Measurements from ENCODE around the gene FOXP1. TPM values are rescaled to one million over a fixed set of nuclear protein-coding genes. Genes with fewer than 3 reads are reported as not detected.

Gene FOXP1
- polyA plus RNA-seq, 1 donor (not counting 4 experiments of a cell fraction or from before 2014, with no cell fraction given), result 14.6 TPM

GRCh38 chr3:70947579-70947978 lies 635.9 kb downstream of the FOXP1 start:
- H3K9me1 ChIP-seq (ENCODE audit: control insufficient read depth, extremely low read depth, insufficient read depth, low read length), result no peaks in the 10 kb centered on the region
- H3K27me3 ChIP-seq (ENCODE audit: control insufficient read depth, extremely low read depth, insufficient read depth, low read length), result no peaks in the 10 kb centered on the region
- DNase-seq (ENCODE audit: low read depth, low spot score) (no peak), FAIRE-seq (no peak)
- H3K79me2 ChIP-seq (ENCODE audit: control insufficient read depth, insufficient read depth, low read length), result no peaks in the 10 kb centered on the region
- H3K9me3 ChIP-seq (ENCODE audit: control insufficient read depth, low read depth, low read length), result no peaks in the 10 kb centered on the region
- H3K27ac ChIP-seq (ENCODE audit: control insufficient read depth, insufficient read depth, low read length), result no peak overlapping the region
- no peak overlapping the region for H3K4me2 ChIP-seq (ENCODE audit: control insufficient read depth, extremely low read depth, insufficient read depth, low read depth, low read length)
- H3K4me1 ChIP-seq (ENCODE audit: control insufficient read depth, extremely low read depth, insufficient read depth, low read length), result no peaks in the 10 kb centered on the region
- H3K9ac ChIP-seq (ENCODE audit: control insufficient read depth, extremely low read depth, insufficient read depth, low read length), result no peak overlapping the region
- dilution Hi-C loops (cut with MboI; ENCODE audit: extremely low pct_ligation_motif_present, low sequenced_read_pairs), result no loop called here
- TF ChIP-seq EZH2 (IDR thresholded peaks at IDR 0.05; ENCODE audit: low read length) (no peak), CTCF (optimal IDR thresholded peaks at IDR 0.05 in 1 of 3, IDR thresholded peaks at IDR 0.05 in 1 of 3, conservative IDR thresholded peaks at IDR 0.05 in 1 of 3; ENCODE audit: extremely low read depth in 1 of 3, insufficient read depth in 2 of 3, low read length in 3 of 3) (no peak)
- no peak overlapping the region for H2AFZ ChIP-seq (ENCODE audit: control insufficient read depth, low read length)
- H4K20me1 ChIP-seq (ENCODE audit: control insufficient read depth, extremely low read depth, insufficient read depth, low read length), result no peaks in the 10 kb centered on the region
- H3K36me3 ChIP-seq (ENCODE audit: control insufficient read depth in 2 of 2, extremely low read depth in 1 of 2, insufficient read depth in 2 of 2, low read length in 2 of 2), result no peaks in the 10 kb centered on the region
- H3K4me3 ChIP-seq (ENCODE audit: control insufficient read depth in 2 of 3, extremely low read depth in 1 of 3, insufficient read depth in 2 of 3, low read depth in 1 of 3, low read length in 3 of 3), result no peak overlapping the region

GRCh38 chr3:70943886-70944285 lies 639.6 kb downstream of the FOXP1 start:
- Histone ChIP-seq H3K9ac (ENCODE audit: control insufficient read depth, extremely low read depth, insufficient read depth, low read length) (no peak overlapping the region), H3K36me3 (ENCODE audit: control insufficient read depth in 2 of 2, extremely low read depth in 1 of 2, insufficient read depth in 2 of 2, low read length in 2 of 2) (no peaks in the 10 kb centered on the region), H3K27me3 (ENCODE audit: control insufficient read depth, extremely low read depth, insufficient read depth, low read length) (no peaks in the 10 kb centered on the region), H3K4me1 (ENCODE audit: control insufficient read depth, extremely low read depth, insufficient read depth, low read length) (no peaks in the 10 kb centered on the region), H3K79me2 (ENCODE audit: control insufficient read depth, insufficient read depth, low read length) (no peaks in the 10 kb centered on the region), H4K20me1 (ENCODE audit: control insufficient read depth, extremely low read depth, insufficient read depth, low read length) (no peaks in the 10 kb centered on the region), H3K9me1 (ENCODE audit: control insufficient read depth, extremely low read depth, insufficient read depth, low read length) (no peaks in the 10 kb centered on the region), H3K4me2 (ENCODE audit: control insufficient read depth, extremely low read depth, insufficient read depth, low read depth, low read length) (no peak overlapping the region), H3K27ac (ENCODE audit: control insufficient read depth, insufficient read depth, low read length) (no peak overlapping the region), H2AFZ (ENCODE audit: control insufficient read depth, low read length) (no peak overlapping the region), H3K4me3 (ENCODE audit: control insufficient read depth in 2 of 3, extremely low read depth in 1 of 3, insufficient read depth in 2 of 3, low read depth in 1 of 3, low read length in 3 of 3) (no peak overlapping the region), H3K9me3 (ENCODE audit: control insufficient read depth, low read depth, low read length) (no peaks in the 10 kb centered on the region)
- TF ChIP-seq EZH2 (IDR thresholded peaks at IDR 0.05; ENCODE audit: low read length) (no peak), CTCF (optimal IDR thresholded peaks at IDR 0.05 in 1 of 3, IDR thresholded peaks at IDR 0.05 in 1 of 3, conservative IDR thresholded peaks at IDR 0.05 in 1 of 3; ENCODE audit: extremely low read depth in 1 of 3, insufficient read depth in 2 of 3, low read length in 3 of 3) (no peak)
- FAIRE-seq (no peak), DNase-seq (ENCODE audit: low read depth, low spot score) (no peak)
- dilution Hi-C loops (cut with MboI; ENCODE audit: extremely low pct_ligation_motif_present, low sequenced_read_pairs), result no loop called here

Measured in keratinocyte (primary cell).